ENCODE measurements around the gene SPEM3. TPM values are rescaled to one million over a fixed set of nuclear protein-coding genes. Genes with fewer than 3 reads are reported as not detected.
"Not testable (repeated sequence)": the region's sequence is repeated elsewhere in the genome, so short reads cannot be mapped to it uniquely, and the experiment has no call there.

Gene SPEM3
- polyA plus RNA-seq, 5 donors: not detected

DNA sequence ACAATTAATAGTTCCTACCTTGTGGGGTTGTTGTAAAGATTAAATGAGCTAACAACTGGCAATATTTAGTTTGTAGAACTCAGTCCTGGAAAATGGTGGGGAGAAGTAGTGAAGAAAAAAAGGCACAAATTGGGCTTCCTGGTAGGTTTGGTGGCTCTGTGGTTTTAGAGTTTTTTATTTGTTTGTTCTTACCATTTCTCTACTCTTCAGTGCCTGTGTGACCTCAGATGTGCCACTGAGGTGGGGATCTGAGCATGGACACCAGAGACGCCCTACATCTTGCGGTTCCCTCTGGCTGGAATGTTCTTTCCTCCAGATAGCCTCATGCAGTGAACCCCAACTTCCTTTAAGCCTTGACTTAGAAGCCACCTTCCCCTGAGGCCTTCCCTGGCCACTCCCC is 43.1 kb downstream of the SPEM3 start:
- no peak for DNase-seq

DNA sequence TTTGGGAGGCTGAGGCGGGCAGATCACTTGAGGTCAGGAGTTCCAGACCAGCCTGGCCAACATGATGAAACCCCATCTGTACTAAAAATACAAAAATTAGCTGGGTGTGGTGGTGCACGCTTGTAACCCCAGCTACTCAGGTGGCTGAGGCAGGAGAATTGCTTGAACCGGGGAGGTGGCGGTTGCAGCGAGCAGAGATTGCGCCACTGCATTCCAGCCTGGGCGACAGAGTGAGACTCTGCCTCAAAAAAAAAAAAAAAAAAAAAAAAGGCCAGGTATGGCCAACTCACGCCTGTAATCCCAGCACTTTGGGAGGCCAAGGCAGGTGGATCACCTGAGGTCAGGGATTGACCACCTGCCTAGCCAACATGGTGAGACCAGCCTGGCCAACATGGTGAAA is 46.1 kb downstream of the SPEM3 start:
- DNase-seq: not testable (repeated sequence)

DNA sequence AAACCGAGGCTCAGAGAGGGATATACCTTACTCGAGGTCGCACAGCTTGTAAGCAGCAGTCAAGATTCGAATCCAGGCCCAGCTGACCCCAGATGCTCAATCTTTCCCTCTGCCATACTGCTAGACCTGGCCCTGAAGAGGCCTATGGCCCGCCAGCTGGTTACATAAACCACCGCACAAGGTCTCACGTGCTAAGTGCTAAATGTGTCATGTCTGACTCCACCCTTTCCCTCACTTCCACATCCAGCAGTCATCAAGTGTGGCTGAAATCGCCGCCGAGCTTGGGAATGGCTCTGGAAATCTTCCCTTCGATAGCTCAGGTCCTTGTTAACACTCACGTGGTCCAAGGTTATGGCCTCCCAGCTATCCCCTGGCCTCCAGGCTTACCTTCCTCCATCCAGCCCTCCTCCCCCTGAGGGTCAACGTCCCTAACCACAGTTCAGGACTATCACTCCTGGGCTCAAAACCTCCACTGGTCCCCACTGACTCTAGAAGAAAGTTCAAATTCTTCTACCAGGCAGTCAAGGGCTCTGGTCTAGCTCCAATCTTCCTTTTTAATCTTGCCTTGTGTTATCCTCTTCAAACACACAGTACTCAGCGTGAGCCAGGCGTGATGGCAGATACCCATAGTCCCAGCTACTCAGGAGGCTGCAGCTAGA is 47.2 kb downstream of the SPEM3 start:
- DNase-seq: no peak

DNA sequence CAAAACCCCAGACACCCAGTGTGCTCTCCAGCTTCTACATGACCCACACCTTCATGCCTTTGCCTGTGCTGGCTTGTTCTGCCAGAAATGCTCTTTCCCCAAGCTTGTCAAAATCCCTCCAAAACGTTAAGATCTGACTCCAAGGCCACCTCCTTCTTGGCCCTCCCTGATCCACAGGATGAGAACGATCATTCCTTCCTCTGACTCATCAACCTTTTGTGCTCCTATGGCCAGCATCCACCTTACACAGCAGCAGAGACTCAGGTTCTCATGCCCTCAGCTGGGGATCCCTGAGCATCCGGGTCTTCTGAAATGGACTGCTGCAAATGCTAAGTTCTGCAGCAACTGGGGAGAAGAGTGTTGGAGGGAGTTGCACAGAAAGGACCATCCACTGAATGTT is 47.8 kb downstream of the SPEM3 start:
- no peak for DNase-seq

DNA sequence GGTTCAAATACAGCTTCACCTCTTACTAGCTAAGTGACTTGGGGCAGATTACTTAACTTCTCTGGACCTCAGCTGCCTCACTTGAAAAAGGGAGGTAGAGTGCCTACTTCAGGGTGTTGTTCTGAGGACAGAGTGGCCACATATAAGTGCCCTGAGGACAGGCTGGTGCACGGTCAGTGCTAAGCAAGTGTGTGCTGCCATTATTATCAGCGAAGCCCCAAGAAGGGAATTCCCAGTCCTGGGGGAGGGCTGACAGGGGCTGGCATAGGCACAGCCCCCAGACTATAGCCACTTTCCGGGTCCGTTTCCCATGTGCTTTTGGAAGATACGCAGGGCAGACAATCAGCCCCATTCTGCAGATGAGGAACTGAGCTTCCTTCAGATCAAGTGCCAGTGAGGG is 48.3 kb downstream of the SPEM3 start:
- no peak for DNase-seq

GRCh38 chr17:7477392-7478275 is 49.0 kb downstream of the SPEM3 start:
- DNase-seq: peak in 1 of 2 donors; percentile 55

DNA sequence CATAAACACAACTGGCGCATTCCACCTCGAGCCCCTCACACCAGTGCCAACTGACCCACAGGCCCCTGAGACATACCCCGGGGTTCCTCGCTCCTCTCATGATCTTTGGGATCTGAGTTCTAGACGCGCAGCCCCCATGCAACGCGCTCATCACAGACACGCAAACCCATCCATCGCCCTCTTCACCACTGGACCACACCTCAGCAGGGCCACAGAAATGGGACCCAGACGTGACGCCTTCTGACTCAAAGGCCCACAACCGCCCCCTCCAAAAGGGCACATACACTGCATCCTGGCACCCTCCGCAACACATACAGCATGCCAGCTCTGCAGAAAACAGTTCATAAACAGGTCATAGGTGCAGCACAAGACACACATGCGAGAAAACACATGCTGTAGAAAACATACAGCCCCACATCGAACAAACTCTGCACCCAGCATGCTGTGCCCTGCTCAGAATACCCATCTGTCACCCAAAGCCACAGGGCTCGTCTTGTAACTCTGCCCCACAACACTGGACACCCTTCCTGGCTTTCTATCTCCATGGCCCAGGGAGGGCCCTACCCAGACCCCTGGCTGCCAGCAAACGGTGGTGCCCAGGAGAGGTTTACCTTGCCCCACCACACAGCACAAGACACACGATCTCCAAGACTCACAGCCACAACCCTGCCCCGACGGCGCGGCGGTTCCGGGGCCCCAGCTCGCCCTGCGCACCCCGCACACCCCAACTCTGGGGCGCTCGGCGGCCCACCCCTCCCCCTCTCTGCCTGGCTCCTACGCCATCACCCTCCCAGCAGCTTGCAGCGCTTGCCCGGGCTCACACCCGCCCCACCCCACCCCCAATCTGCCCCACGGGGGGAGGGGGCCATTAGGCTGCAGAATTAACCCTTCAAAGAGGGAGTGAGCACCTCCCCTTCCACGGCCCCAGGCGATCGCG is 49.9 kb downstream of the SPEM3 start:
- peak; percentile 58 to 69 for DNase-seq

- DNase-seq: peak in 1 of 2 donors; percentile 55
Observed at GRCh38 chr17:7479213-7480088, 50.8 kb downstream of the SPEM3 start, which contains the start of gene ZBTB4. TSS of gene ZBTB4 (minus strand) at chr17:7479631. CDS start at chr17:7466801, 12,830 bp downstream.

DNA sequence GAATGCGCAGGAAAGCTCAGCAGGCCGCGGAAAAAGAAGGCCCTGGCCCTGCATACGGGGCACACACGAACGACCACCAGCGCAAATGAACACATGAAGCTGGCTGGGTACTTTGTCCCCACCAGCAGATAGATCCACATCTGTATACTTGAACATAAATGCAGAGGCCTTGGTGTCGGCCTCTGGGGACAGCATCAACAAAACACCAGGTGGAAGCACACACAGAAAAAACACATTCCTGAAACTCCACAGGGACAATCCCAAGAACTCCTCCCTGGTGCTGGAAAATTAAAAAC is 51.4 kb downstream of the SPEM3 start:
- no peak for DNase-seq

- DNase-seq: not testable (repeated sequence)
Observed at GRCh38 chr17:7481275-7481674, 52.6 kb downstream of the SPEM3 start, which contains the start of gene SLC35G6. TSS of gene SLC35G6 (plus strand) at chr17:7481446. CDS start at chr17:7481517, 71 bp downstream.

DNA sequence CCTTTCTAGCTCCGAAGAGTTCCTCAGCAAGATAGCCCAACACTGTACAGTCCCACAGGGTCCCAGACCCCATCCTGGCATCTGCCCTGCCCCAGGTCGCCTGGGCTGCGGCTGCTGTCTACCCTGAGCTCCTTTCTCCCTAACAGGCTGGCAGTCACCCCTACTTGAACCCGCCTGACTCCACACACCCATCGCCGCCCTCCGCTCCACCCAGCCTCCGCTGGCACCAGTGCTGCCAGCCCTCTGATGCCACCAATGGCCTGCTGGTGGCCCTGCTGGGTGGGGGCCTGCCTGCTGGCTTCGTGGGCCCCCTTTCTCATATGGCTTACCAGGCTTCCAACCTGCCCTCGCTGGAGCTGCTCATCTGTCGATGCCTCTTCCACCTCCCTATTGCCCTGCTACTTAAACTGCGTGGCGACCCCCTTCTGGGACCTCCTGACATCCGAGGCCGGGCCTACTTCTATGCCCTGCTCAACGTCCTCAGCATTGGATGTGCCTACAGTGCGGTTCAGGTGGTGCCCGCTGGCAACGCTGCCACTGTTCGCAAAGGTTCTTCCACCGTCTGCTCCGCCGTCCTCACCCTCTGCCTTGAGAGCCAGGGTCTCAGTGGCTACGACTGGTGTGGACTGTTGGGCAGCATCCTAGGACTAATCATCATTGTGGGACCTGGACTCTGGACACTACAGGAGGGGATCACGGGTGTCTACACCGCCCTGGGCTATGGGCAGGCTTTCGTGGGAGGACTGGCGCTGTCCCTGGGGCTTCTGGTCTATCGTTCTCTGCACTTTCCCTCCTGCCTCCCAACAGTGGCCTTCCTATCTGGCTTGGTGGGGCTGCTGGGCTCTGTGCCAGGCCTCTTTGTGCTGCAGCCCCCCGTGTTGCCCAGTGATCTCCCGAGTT is 53.4 kb downstream of the SPEM3 start:
- DNase-seq: not testable (repeated sequence)

Other genes starting within 250 kb of the SPEM3 start
- gene ASGR1, start 249.5 kb upstream of the SPEM3 start, polyA plus RNA-seq (ENCODE audit: insufficient read depth in 1 of 5, insufficient read length in 5 of 5, low replicate concordance in 1 of 5): 10 to 100 TPM in 3 of 5 donors, 1 to 10 TPM in 2; 7.2 to 11.9 (median 10.4) TPM
- 10 to 100 TPM; 33.6 to 62.3 (median 45.4) TPM for gene DLG4, start 209.0 kb upstream of the SPEM3 start, polyA plus RNA-seq (ENCODE audit: insufficient read depth in 1 of 5, insufficient read length in 5 of 5, low replicate concordance in 1 of 5)
- 100 to 1,000 TPM; 289 to 380 (median 360) TPM for gene ACADVL, start 208.9 kb upstream of the SPEM3 start, polyA plus RNA-seq (ENCODE audit: insufficient read depth in 1 of 5, insufficient read length in 5 of 5, low replicate concordance in 1 of 5)
- gene DVL2, start 194.3 kb upstream of the SPEM3 start, polyA plus RNA-seq (ENCODE audit: insufficient read depth in 1 of 5, insufficient read length in 5 of 5, low replicate concordance in 1 of 5): 10 to 100 TPM; 42.5 to 62.9 (median 56.0) TPM
- 10 to 100 TPM; 32.7 to 58.8 (median 46.7) TPM for gene PHF23, start 189.4 kb upstream of the SPEM3 start, polyA plus RNA-seq (ENCODE audit: insufficient read depth in 1 of 5, insufficient read length in 5 of 5, low replicate concordance in 1 of 5)
- gene GABARAP, start 186.4 kb upstream of the SPEM3 start, polyA plus RNA-seq (ENCODE audit: insufficient read depth in 1 of 5, insufficient read length in 5 of 5, low replicate concordance in 1 of 5): 100 to 1,000 TPM; 375 to 529 (median 415) TPM
- 100 to 1,000 TPM; 128 to 156 (median 146) TPM for gene CTDNEP1, start 177.1 kb upstream of the SPEM3 start, polyA plus RNA-seq (ENCODE audit: insufficient read depth in 1 of 5, insufficient read length in 5 of 5, low replicate concordance in 1 of 5)
- 10 to 100 TPM; 36.6 to 49.7 (median 40.6) TPM for gene ELP5, start 176.6 kb upstream of the SPEM3 start, polyA plus RNA-seq (ENCODE audit: insufficient read depth in 1 of 5, insufficient read length in 5 of 5, low replicate concordance in 1 of 5)
- gene CLDN7, start 166.4 kb upstream of the SPEM3 start, polyA plus RNA-seq (ENCODE audit: insufficient read depth in 1 of 5, insufficient read length in 5 of 5, low replicate concordance in 1 of 5): 10 to 100 TPM; 22.3 to 35.1 (median 33.6) TPM
- gene SLC2A4, start 147.1 kb upstream of the SPEM3 start, polyA plus RNA-seq (ENCODE audit: insufficient read depth in 1 of 5, insufficient read length in 5 of 5, low replicate concordance in 1 of 5): 1 to 10 TPM in 4 of 5 donors, under 1 TPM in 1; 0.80 to 2.7 (median 1.2) TPM
- 1 to 10 TPM; 1.2 to 2.4 (median 1.4) TPM for gene YBX2, start 134.2 kb upstream of the SPEM3 start, polyA plus RNA-seq (ENCODE audit: insufficient read depth in 1 of 5, insufficient read length in 5 of 5, low replicate concordance in 1 of 5)
- 100 to 1,000 TPM; 224 to 373 (median 229) TPM for gene EIF5A, start 121.2 kb upstream of the SPEM3 start, polyA plus RNA-seq (ENCODE audit: insufficient read depth in 1 of 5, insufficient read length in 5 of 5, low replicate concordance in 1 of 5)
- gene GPS2, start 113.5 kb upstream of the SPEM3 start, polyA plus RNA-seq (ENCODE audit: insufficient read depth in 1 of 5, insufficient read length in 5 of 5, low replicate concordance in 1 of 5): 10 to 100 TPM; 65.7 to 91.2 (median 81.3) TPM
- 10 to 100 TPM; 19.7 to 31.2 (median 28.1) TPM for gene NEURL4, start 99.5 kb upstream of the SPEM3 start, polyA plus RNA-seq (ENCODE audit: insufficient read depth in 1 of 5, insufficient read length in 5 of 5, low replicate concordance in 1 of 5)
- gene ACAP1, start 92.3 kb upstream of the SPEM3 start, polyA plus RNA-seq (ENCODE audit: insufficient read depth in 1 of 5, insufficient read length in 5 of 5, low replicate concordance in 1 of 5): 1 to 10 TPM; 5.5 to 9.9 (median 7.5) TPM
- 10 to 100 TPM in 3 of 5 donors, 1 to 10 TPM in 2; 9.6 to 13.9 (median 10.3) TPM for gene KCTD11, start 76.7 kb upstream of the SPEM3 start, polyA plus RNA-seq (ENCODE audit: insufficient read depth in 1 of 5, insufficient read length in 5 of 5, low replicate concordance in 1 of 5)
- gene TMEM95, start 73.7 kb upstream of the SPEM3 start, polyA plus RNA-seq (ENCODE audit: insufficient read depth in 1 of 5, insufficient read length in 5 of 5, low replicate concordance in 1 of 5): not detected
- gene TNK1, start 47.8 kb upstream of the SPEM3 start, polyA plus RNA-seq (ENCODE audit: insufficient read depth in 1 of 5, insufficient read length in 5 of 5, low replicate concordance in 1 of 5): 1 to 10 TPM; 5.1 to 6.8 (median 6.7) TPM
- 10 to 100 TPM; 39.3 to 74.6 (median 57.6) TPM for gene PLSCR3, start 34.3 kb upstream of the SPEM3 start, polyA plus RNA-seq (ENCODE audit: insufficient read depth in 1 of 5, insufficient read length in 5 of 5, low replicate concordance in 1 of 5)
- gene TMEM256, start 24.8 kb upstream of the SPEM3 start, polyA plus RNA-seq (ENCODE audit: insufficient read depth in 1 of 5, insufficient read length in 5 of 5, low replicate concordance in 1 of 5): 10 to 100 TPM; 67.5 to 86.1 (median 74.5) TPM
- 10 to 100 TPM; 22.6 to 36.3 (median 31.7) TPM for gene NLGN2, start 21.0 kb upstream of the SPEM3 start, polyA plus RNA-seq (ENCODE audit: insufficient read depth in 1 of 5, insufficient read length in 5 of 5, low replicate concordance in 1 of 5)
- not detected for gene SPEM1, start 8.5 kb upstream of the SPEM3 start, polyA plus RNA-seq (ENCODE audit: insufficient read depth in 1 of 5, insufficient read length in 5 of 5, low replicate concordance in 1 of 5)
- gene SPEM2, start 3.2 kb upstream of the SPEM3 start, polyA plus RNA-seq (ENCODE audit: insufficient read depth in 1 of 5, insufficient read length in 5 of 5, low replicate concordance in 1 of 5): not detected
- gene TMEM102, start 6.6 kb downstream of the SPEM3 start, polyA plus RNA-seq (ENCODE audit: insufficient read depth in 1 of 5, insufficient read length in 5 of 5, low replicate concordance in 1 of 5): 1 to 10 TPM; 2.1 to 3.2 (median 2.4) TPM
- gene FGF11, start 10.7 kb downstream of the SPEM3 start, polyA plus RNA-seq (ENCODE audit: insufficient read depth in 1 of 5, insufficient read length in 5 of 5, low replicate concordance in 1 of 5): 1 to 10 TPM; 1.4 to 2.5 (median 1.9) TPM
- gene CHRNB1, start 16.2 kb downstream of the SPEM3 start, polyA plus RNA-seq (ENCODE audit: insufficient read depth in 1 of 5, insufficient read length in 5 of 5, low replicate concordance in 1 of 5): 10 to 100 TPM in 3 of 5 donors, 1 to 10 TPM in 2; 9.0 to 14.8 (median 10.5) TPM
- 10 to 100 TPM; 36.6 to 52.9 (median 43.8) TPM for gene ZBTB4, start 50.8 kb downstream of the SPEM3 start, polyA plus RNA-seq (ENCODE audit: insufficient read depth in 1 of 5, insufficient read length in 5 of 5, low replicate concordance in 1 of 5)
- under 1 TPM; 0.15 to 0.40 (median 0.35) TPM for gene SLC35G6, start 52.6 kb downstream of the SPEM3 start, polyA plus RNA-seq (ENCODE audit: insufficient read depth in 1 of 5, insufficient read length in 5 of 5, low replicate concordance in 1 of 5)
- gene POLR2A, start 55.5 kb downstream of the SPEM3 start, polyA plus RNA-seq (ENCODE audit: insufficient read depth in 1 of 5, insufficient read length in 5 of 5, low replicate concordance in 1 of 5): 100 to 1,000 TPM in 1 of 5 donors, 10 to 100 TPM in 4; 79.6 to 127 (median 89.6) TPM
- gene TNFSF12, start 120.2 kb downstream of the SPEM3 start, polyA plus RNA-seq (ENCODE audit: insufficient read depth in 1 of 5, insufficient read length in 5 of 5, low replicate concordance in 1 of 5): 10 to 100 TPM; 20.1 to 40.5 (median 31.3) TPM
- gene TNFSF13, start 129.9 kb downstream of the SPEM3 start, polyA plus RNA-seq (ENCODE audit: insufficient read depth in 1 of 5, insufficient read length in 5 of 5, low replicate concordance in 1 of 5): 10 to 100 TPM; 16.2 to 23.2 (median 17.2) TPM
- 10 to 100 TPM; 61.1 to 72.4 (median 70.5) TPM for gene SENP3, start 133.1 kb downstream of the SPEM3 start, polyA plus RNA-seq (ENCODE audit: insufficient read depth in 1 of 5, insufficient read length in 5 of 5, low replicate concordance in 1 of 5)
- gene CD68, start 150.8 kb downstream of the SPEM3 start, polyA plus RNA-seq (ENCODE audit: insufficient read depth in 1 of 5, insufficient read length in 5 of 5, low replicate concordance in 1 of 5): 10 to 100 TPM; 30.7 to 40.7 (median 32.3) TPM
- gene MPDU1, start 155.0 kb downstream of the SPEM3 start, polyA plus RNA-seq (ENCODE audit: insufficient read depth in 1 of 5, insufficient read length in 5 of 5, low replicate concordance in 1 of 5): 10 to 100 TPM; 83.2 to 98.1 (median 93.5) TPM
- 1 to 10 TPM; 1.4 to 2.5 (median 1.8) TPM for gene SOX15, start 161.2 kb downstream of the SPEM3 start, polyA plus RNA-seq (ENCODE audit: insufficient read depth in 1 of 5, insufficient read length in 5 of 5, low replicate concordance in 1 of 5)
- 10 to 100 TPM; 33.0 to 43.8 (median 38.6) TPM for gene FXR2, start 186.0 kb downstream of the SPEM3 start, polyA plus RNA-seq (ENCODE audit: insufficient read depth in 1 of 5, insufficient read length in 5 of 5, low replicate concordance in 1 of 5)
- gene SAT2, start 199.0 kb downstream of the SPEM3 start, polyA plus RNA-seq (ENCODE audit: insufficient read depth in 1 of 5, insufficient read length in 5 of 5, low replicate concordance in 1 of 5): 10 to 100 TPM; 70.6 to 93.8 (median 86.2) TPM
- 1 to 10 TPM; 1.1 to 2.0 (median 1.2) TPM for gene SHBG, start 201.3 kb downstream of the SPEM3 start, polyA plus RNA-seq (ENCODE audit: insufficient read depth in 1 of 5, insufficient read length in 5 of 5, low replicate concordance in 1 of 5)
- 10 to 100 TPM; 20.5 to 31.5 (median 25.5) TPM for gene ATP1B2, start 222.1 kb downstream of the SPEM3 start, polyA plus RNA-seq (ENCODE audit: insufficient read depth in 1 of 5, insufficient read length in 5 of 5, low replicate concordance in 1 of 5)